RWPE1 (cell line): ENCODE measurements around the gene LMO1.

Experiments used
- CTCF ChIA-PET: fragments of 350-600 bp; sonication (Branson Sonifier 250); formaldehyde crosslinking; extraction: SDS; loops from one replicate; lab custom pipeline; 2021; lab: Yijun Ruan, JAX
- POLR2A ChIA-PET: fragments of 400-600 bp; formaldehyde crosslinking; extraction: SDS; loops from one replicate; lab custom pipeline; 2020; ENCODE audit warnings: antibody characterized with exemption; ENCODE audit not compliant: low non-redundant PET; lab: Yijun Ruan, JAX
- DNase-seq: peaks from one replicate; pipeline ENCODE4 v3.0.0; 2012; ENCODE audit warnings: low spot score
- H3K27ac ChIP-seq: fragments of 450-650 bp; 2 replicates; pipeline ENCODE4 v1.5.1; 2017
- CTCF ChIP-seq: fragments of 450-650 bp; conservative IDR thresholded peaks from 2 replicates; pipeline ENCODE4 v1.5.1; 2017; ENCODE audit warnings: low read depth, mild to moderate bottlenecking

Gene LMO1

GRCh38 chr11:8276528-8276927 lies 12.8 kb upstream of the LMO1 start:
- POLR2A ChIA-PET, result no interaction called here
- TF ChIP-seq CTCF, result no peak
- DNase-seq, result no peak
- CTCF ChIA-PET, result interaction anchor here (2.3 kb wide), 1 partner anchor 13 kb away, joined by 7 read pairs; the partner anchor contains the start of gene LMO1
- no peak overlapping the region for H3K27ac ChIP-seq

- no peak for TF ChIP-seq CTCF
- ChIA-PET CTCF (no interaction called here), POLR2A (no interaction called here)
- DNase-seq, result peak; percentile 53
- H3K27ac ChIP-seq, result no peak overlapping the region
Measured at GRCh38 chr11:8273287-8273686, 9.6 kb upstream of the LMO1 start.

- POLR2A ChIA-PET, result interaction anchor here (0.7 kb wide), 1 partner anchor 93 kb away, joined by 3 read pairs; no protein-coding TSS in a partner anchor
- TF ChIP-seq CTCF, result no peak
Measured at GRCh38 chr11:8271106-8271886, 7.6 kb upstream of the LMO1 start.

GRCh38 chr11:8269636-8270035 lies 6.0 kb upstream of the LMO1 start:
- no peak for TF ChIP-seq CTCF
- CTCF ChIA-PET, result interaction anchor here (0.6 kb wide), 1 partner anchor 964 kb away, joined by 4 read pairs; no protein-coding TSS in a partner anchor
- no peak overlapping the region for H3K27ac ChIP-seq

More at GRCh38 chr11:8271106-8271886, 7.6 kb upstream of the LMO1 start:
- CTCF ChIA-PET, result no interaction called here
- no peak for DNase-seq
- H3K27ac ChIP-seq, result no peak overlapping the region

GRCh38 chr11:8268530-8269400 lies 5.1 kb upstream of the LMO1 start:
- no peak overlapping the region for H3K27ac ChIP-seq
- no peak for TF ChIP-seq CTCF
- no peak for DNase-seq
- POLR2A ChIA-PET, result no interaction called here
- CTCF ChIA-PET, result interaction anchor here (1.3 kb wide), 1 partner anchor 45 kb away, joined by 4 read pairs; no protein-coding TSS in a partner anchor

More at GRCh38 chr11:8269636-8270035, 6.0 kb upstream of the LMO1 start:
- DNase-seq, result no peak
- POLR2A ChIA-PET, result no interaction called here
